DND-41 (cell line): Measurements from ENCODE around the gene DCP1A.
A peak's percentile ranks its signal among the peaks of the same experiment; 100 is the strongest.
"Not testable (repeated sequence)": the region's sequence is repeated elsewhere in the genome, so short reads cannot be mapped to it uniquely, and the experiment has no call there.

Experiments used
- ATAC-seq: fragments of 200-7000 bp; cut with Tn5 transposase; 3 replicates; pipeline ENCODE4 v1.9.1; 2021; ENCODE audit warnings: low read depth; ENCODE audit not compliant: insufficient read depth
- DNase-seq: peaks from one replicate; pipeline ENCODE4 v3.0.0-alpha.2; 2020
- H2AFZ ChIP-seq: 2 replicates; pipeline ENCODE4 v1.6.0; 2012; ENCODE audit warnings: low read depth, low read length
- H3K27ac ChIP-seq: 2 replicates; pipeline ENCODE4 v1.5.1; 2012; ENCODE audit warnings: low read length, inconsistent platforms
- H3K27me3 ChIP-seq: fragments of 200-600 bp; sonication (generic); 2 replicates; pipeline ENCODE4 v1.6.0; 2012; ENCODE audit warnings: low read length, mild to moderate bottlenecking, inconsistent platforms; ENCODE audit not compliant: insufficient read depth, poor library complexity
- H3K36me3 ChIP-seq: 2 replicates; pipeline ENCODE4 v1.5.1; 2012; ENCODE audit warnings: low read length, inconsistent platforms; ENCODE audit not compliant: insufficient read depth
- H3K4me1 ChIP-seq: 2 replicates; pipeline ENCODE4 v1.5.1; 2012; ENCODE audit warnings: mild to moderate bottlenecking, low read length; ENCODE audit not compliant: insufficient read depth
- H3K4me2 ChIP-seq: 2 replicates; pipeline ENCODE4 v1.6.0; 2012; ENCODE audit warnings: mild to moderate bottlenecking, moderate library complexity, low read length, inconsistent platforms; ENCODE audit not compliant: insufficient read depth
- H3K4me3 ChIP-seq, 2 experiments: fragments of 200-600 bp in 1 of 2; shearing (Covaris generic) in 1 of 2; 2 replicates each; pipeline ENCODE4 v1.5.1; 2012 to 2016; ENCODE audit warnings: inconsistent platforms in 2 of 2, low read length in 2 of 2, mild to moderate bottlenecking in 2 of 2, low read depth in 1 of 2, moderate library complexity in 1 of 2
- H3K79me2 ChIP-seq: 2 replicates; pipeline ENCODE4 v1.6.0; 2012; ENCODE audit warnings: low read length, inconsistent platforms; ENCODE audit not compliant: insufficient read depth
- H3K9ac ChIP-seq: 2 replicates; pipeline ENCODE4 v1.6.0; 2012; ENCODE audit warnings: low read depth, mild to moderate bottlenecking, inconsistent platforms, low read length, moderate library complexity
- H3K9me3 ChIP-seq: 2 replicates; pipeline ENCODE4 v1.5.1; 2012; ENCODE audit warnings: low read length, moderate library complexity, mild to moderate bottlenecking, inconsistent platforms; ENCODE audit not compliant: insufficient read depth, severe bottlenecking
- H4K20me1 ChIP-seq: 2 replicates; pipeline ENCODE4 v1.6.0; 2012; ENCODE audit warnings: low read length; ENCODE audit not compliant: insufficient read depth
- EZH2 ChIP-seq: IDR thresholded peaks from 3 replicates; pipeline ENCODE4 v1.6.1; 2012; ENCODE audit warnings: borderline replicate concordance, low read depth, mild to moderate bottlenecking, moderate library complexity, low read length, inconsistent platforms; ENCODE audit not compliant: severe bottlenecking
- TF ChIP-seq, protein P1 (sequence below): IDR thresholded peaks from 2 replicates; pipeline ENCODE4 v1.5.1; 2012; ENCODE audit warnings: borderline replicate concordance, low read length, moderate library complexity, mild to moderate bottlenecking; ENCODE audit not compliant: poor library complexity, severe bottlenecking; ENCODE audit errors: extremely low read depth

Gene DCP1A

DNA sequence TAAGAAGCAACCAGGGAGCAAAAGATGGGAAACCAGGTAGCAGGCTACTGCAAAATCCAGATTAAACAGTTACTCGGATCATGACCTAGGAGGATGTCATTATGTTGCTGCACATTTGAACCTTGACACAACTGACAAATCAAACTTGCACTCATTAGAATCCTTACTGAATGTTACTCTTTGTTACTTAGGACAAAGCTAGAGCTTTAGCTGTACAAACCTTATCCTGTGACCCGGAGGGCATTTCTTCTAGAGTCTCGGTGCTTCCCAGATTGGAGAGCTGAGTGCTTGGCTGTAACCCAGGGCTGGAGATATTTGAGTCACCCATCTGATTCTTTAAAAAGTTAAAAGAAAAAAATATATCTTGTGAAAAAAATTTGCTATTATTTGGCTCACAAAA, 43.4 kb downstream of the DCP1A start:
- H3K36me3 ChIP-seq, result peaks cover 50% of the 10 kb centered on the region
- no peak for TF ChIP-seq EZH2
- TF ChIP-seq, protein P1, sequence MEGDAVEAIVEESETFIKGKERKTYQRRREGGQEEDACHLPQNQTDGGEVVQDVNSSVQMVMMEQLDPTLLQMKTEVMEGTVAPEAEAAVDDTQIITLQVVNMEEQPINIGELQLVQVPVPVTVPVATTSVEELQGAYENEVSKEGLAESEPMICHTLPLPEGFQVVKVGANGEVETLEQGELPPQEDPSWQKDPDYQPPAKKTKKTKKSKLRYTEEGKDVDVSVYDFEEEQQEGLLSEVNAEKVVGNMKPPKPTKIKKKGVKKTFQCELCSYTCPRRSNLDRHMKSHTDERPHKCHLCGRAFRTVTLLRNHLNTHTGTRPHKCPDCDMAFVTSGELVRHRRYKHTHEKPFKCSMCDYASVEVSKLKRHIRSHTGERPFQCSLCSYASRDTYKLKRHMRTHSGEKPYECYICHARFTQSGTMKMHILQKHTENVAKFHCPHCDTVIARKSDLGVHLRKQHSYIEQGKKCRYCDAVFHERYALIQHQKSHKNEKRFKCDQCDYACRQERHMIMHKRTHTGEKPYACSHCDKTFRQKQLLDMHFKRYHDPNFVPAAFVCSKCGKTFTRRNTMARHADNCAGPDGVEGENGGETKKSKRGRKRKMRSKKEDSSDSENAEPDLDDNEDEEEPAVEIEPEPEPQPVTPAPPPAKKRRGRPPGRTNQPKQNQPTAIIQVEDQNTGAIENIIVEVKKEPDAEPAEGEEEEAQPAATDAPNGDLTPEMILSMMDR, result no peak
- H3K79me2 ChIP-seq, result no peaks in the 10 kb centered on the region
- no peaks in the 10 kb centered on the region for H4K20me1 ChIP-seq
- no peaks in the 10 kb centered on the region for H3K27me3 ChIP-seq
- no peak overlapping the region for H3K4me3 ChIP-seq
- DNase-seq (no peak), ATAC-seq (no peak)
- no peaks in the 10 kb centered on the region for H3K9me3 ChIP-seq
- H3K4me2 ChIP-seq, result no peak overlapping the region
- H3K27ac ChIP-seq, result no peak overlapping the region
- no peaks in the 10 kb centered on the region for H3K4me1 ChIP-seq
- H3K9ac ChIP-seq, result no peak overlapping the region
- no peak overlapping the region for H2AFZ ChIP-seq

DNA sequence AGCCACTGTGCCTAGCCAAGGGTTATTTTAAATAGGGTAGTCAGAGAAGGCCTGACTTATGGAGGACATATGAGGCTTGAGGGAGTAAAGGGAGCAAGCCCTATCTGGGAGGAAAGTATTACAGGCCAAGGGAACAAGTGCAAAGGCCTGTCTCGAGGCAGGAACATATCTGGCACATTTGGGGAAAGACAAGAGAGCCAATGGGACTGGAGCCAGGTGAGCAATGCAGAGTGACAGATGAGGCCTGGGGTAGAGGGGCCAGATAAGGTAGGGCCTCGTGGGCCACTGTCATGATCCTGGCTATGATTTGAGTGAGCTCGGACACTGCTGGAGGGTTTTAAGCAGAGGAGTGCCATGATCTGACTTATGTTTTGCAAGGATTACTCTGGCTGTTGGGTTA, 43.8 kb downstream of the DCP1A start:
- H3K4me3 ChIP-seq, result no peak overlapping the region
- no peaks in the 10 kb centered on the region for H3K9me3 ChIP-seq
- H3K9ac ChIP-seq, result no peak overlapping the region
- H4K20me1 ChIP-seq, result no peaks in the 10 kb centered on the region
- no peaks in the 10 kb centered on the region for H3K79me2 ChIP-seq
- no peaks in the 10 kb centered on the region for H3K27me3 ChIP-seq
- peaks cover 50% of the 10 kb centered on the region for H3K36me3 ChIP-seq
- DNase-seq, result no peak
- no peak overlapping the region for H3K4me2 ChIP-seq
- H2AFZ ChIP-seq, result no peak overlapping the region
- no peaks in the 10 kb centered on the region for H3K4me1 ChIP-seq
- H3K27ac ChIP-seq, result no peak overlapping the region
- no peak for TF ChIP-seq EZH2
- TF ChIP-seq, protein P1, result no peak
- ATAC-seq, result no peak

DNA sequence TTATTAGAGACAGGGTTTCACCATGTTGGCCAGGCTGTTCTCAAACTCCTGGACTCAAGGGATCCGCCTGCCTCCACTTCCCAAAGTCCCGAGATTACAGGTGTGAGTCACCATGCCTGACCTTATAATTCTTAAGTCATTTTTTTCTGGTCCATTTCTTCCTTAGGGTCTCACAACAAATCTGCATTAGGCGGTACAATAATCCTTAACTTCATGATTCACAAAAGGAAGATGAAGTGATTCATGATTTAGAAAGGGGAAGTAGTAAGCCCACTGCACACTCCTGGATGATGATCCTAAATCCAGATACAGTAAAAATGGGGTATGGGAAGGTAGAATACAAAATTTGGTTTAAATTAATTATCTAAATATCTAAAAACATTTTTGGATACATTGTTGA, 46.5 kb downstream of the DCP1A start:
- Histone ChIP-seq H3K9me3 (no peaks in the 10 kb centered on the region), H3K4me2 (no peak overlapping the region), H4K20me1 (no peaks in the 10 kb centered on the region), H3K36me3 (peaks cover 46% of the 10 kb centered on the region), H2AFZ (no peak overlapping the region), H3K27ac (no peak overlapping the region), H3K4me1 (no peaks in the 10 kb centered on the region), H3K4me3 (no peak overlapping the region), H3K27me3 (no peaks in the 10 kb centered on the region), H3K9ac (no peak overlapping the region), H3K79me2 (no peaks in the 10 kb centered on the region)
- TF ChIP-seq EZH2, result no peak
- TF ChIP-seq, protein P1, result no peak
- ATAC-seq, result no peak
- DNase-seq, result no peak

DNA sequence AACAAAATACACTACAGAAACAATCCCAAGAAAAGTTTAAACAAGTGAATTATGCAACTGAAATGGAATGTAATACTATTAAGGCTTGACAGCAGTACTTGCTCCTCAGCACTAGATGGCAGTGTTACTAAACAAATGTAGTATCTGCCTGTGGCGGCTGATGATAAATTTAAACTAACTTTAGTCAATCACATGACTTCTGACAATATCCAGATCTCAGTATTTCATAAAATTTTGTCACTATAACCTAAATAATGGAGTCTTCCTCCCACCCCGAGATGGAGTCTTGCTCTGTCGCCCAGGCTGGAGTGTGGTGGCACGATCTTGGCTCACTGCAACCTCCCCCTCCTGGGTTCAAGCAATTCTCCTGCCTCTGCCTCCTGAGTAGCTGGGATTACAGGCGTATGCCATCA, 47.7 kb downstream of the DCP1A start:
- H3K36me3 ChIP-seq, result peaks cover 46% of the 10 kb centered on the region
- TF ChIP-seq, protein P1, result peak; percentile 94
- not testable (repeated sequence) for H3K4me2 ChIP-seq, H3K4me3 ChIP-seq, H3K4me1 ChIP-seq, DNase-seq, H3K9me3 ChIP-seq, H3K79me2 ChIP-seq, H2AFZ ChIP-seq, H3K27ac ChIP-seq, H3K9ac ChIP-seq, H4K20me1 ChIP-seq, H3K27me3 ChIP-seq
- peak; percentile 84 for ATAC-seq
